Osteoblast (primary cell): ENCODE data around the gene KIRREL3. TPM values are rescaled to one million over a fixed set of nuclear protein-coding genes. Genes with fewer than 3 reads are reported as not detected.

Experiments
- DNase-seq: peaks from one replicate; pipeline ENCODE4 v3.0.0; 2011; ENCODE audit warnings: low spot score, mixed read lengths; ENCODE audit not compliant: insufficient read length; ENCODE audit errors: missing footprints
- H2AFZ ChIP-seq: 2 replicates; pipeline ENCODE4 v1.6.0; 2011; ENCODE audit warnings: mild to moderate bottlenecking, low read length
- H3K27ac ChIP-seq: 2 replicates; pipeline ENCODE4 v1.5.1; 2011; ENCODE audit warnings: mild to moderate bottlenecking, low read depth, low read length, moderate library complexity
- H3K27me3 ChIP-seq: 2 replicates; pipeline ENCODE4 v1.6.0; 2012; ENCODE audit warnings: mild to moderate bottlenecking, control low read depth, inconsistent platforms, low read length, moderate library complexity; ENCODE audit not compliant: insufficient read depth
- H3K36me3 ChIP-seq: 2 replicates; pipeline ENCODE4 v1.5.1; 2011; ENCODE audit warnings: mild to moderate bottlenecking, low read length, control low read depth, moderate library complexity; ENCODE audit not compliant: insufficient read depth
- H3K4me1 ChIP-seq: 2 replicates; pipeline ENCODE4 v1.5.1; 2011; ENCODE audit warnings: mild to moderate bottlenecking, low read length, control low read depth, moderate library complexity; ENCODE audit not compliant: insufficient read depth
- H3K4me2 ChIP-seq: 2 replicates; pipeline ENCODE4 v1.6.0; 2011; ENCODE audit warnings: mild to moderate bottlenecking, low read length; ENCODE audit not compliant: insufficient read depth
- H3K4me3 ChIP-seq: fragments of 200-600 bp; sonication (generic); 3 replicates; pipeline ENCODE4 v1.5.1; 2012; ENCODE audit warnings: mild to moderate bottlenecking, low read length, inconsistent platforms; ENCODE audit not compliant: insufficient read depth
- H3K79me2 ChIP-seq: 2 replicates; pipeline ENCODE4 v1.6.0; 2012; ENCODE audit warnings: mild to moderate bottlenecking, low read length, control low read depth, inconsistent platforms; ENCODE audit not compliant: insufficient read depth
- H3K9me3 ChIP-seq: 2 replicates; pipeline ENCODE4 v1.5.1; 2011; ENCODE audit warnings: low read depth, low read length, control low read depth
- H4K20me1 ChIP-seq: 2 replicates; pipeline ENCODE4 v1.6.0; 2012; ENCODE audit warnings: mild to moderate bottlenecking, low read length, control low read depth; ENCODE audit not compliant: insufficient read depth
- CTCF ChIP-seq: IDR thresholded peaks from 2 replicates; pipeline ENCODE4 v1.5.1; 2011; ENCODE audit warnings: mild to moderate bottlenecking, low read depth, low read length, moderate library complexity; ENCODE audit errors: extremely low read depth
- total RNA-seq: library from RNA; depleted of rRNA; stranded (reverse); fragments of >200 nt; gene quantifications from 2 replicates; pipeline ENCODE4 v1.2.3, GENCODE V29; 2012

Gene KIRREL3
- total RNA-seq, 1 donor = 3.6 TPM

DNA sequence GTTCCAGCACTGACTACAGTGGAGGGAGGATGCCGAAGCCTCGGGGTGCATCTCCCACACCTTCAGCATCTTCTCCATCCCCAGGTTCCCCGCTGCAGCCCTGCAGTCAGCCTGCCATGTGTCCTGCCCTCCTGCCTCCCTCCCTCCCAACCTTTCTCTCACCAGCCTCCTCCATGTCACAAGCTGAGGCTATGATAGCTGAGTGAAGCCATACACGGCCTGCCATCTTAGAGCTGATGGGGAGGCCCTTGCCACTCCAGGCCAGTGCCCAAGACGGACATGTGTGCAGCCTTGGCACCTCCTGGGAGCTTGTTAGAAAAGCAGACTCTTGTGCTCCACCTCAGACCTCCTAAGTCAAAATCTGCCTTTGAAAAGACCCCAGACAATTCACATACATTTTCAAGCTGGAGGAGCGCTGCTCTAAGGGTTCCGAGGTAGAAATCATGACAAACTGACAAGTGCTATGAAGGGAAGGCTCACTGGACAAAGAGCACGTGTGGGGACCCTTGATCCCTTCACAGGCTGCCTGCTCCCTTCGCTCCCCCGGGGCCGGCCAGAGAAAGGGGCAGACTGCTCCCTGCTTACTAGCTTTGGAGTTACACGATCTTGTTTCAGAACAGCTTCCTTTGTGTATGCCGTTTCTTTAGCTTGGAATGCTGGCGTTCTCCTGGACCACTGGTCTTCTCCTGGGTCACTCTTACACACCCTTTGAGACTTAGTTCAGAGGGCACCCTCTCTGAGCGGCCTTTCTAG is 521.2 kb downstream of the KIRREL3 start:
- no peaks in the 10 kb centered on the region for H4K20me1 ChIP-seq
- no peaks in the 10 kb centered on the region for H3K27me3 ChIP-seq
- no peak for DNase-seq
- no peaks in the 10 kb centered on the region for H3K9me3 ChIP-seq
- TF ChIP-seq CTCF = no peak
- H2AFZ ChIP-seq = no peak overlapping the region
- H3K79me2 ChIP-seq = no peaks in the 10 kb centered on the region
- no peak overlapping the region for H3K4me3 ChIP-seq
- H3K36me3 ChIP-seq = no peaks in the 10 kb centered on the region
- H3K4me1 ChIP-seq = peaks cover 5% of the 10 kb centered on the region
- H3K4me2 ChIP-seq = no peak overlapping the region
- H3K27ac ChIP-seq = no peak overlapping the region

- Histone ChIP-seq H3K79me2 (no peaks in the 10 kb centered on the region), H3K4me2 (no peak overlapping the region), H4K20me1 (no peaks in the 10 kb centered on the region), H3K27ac (no peak overlapping the region), H3K9me3 (no peaks in the 10 kb centered on the region), H3K4me3 (no peak overlapping the region), H3K4me1 (peaks cover 5% of the 10 kb centered on the region), H2AFZ (no peak overlapping the region), H3K27me3 (no peaks in the 10 kb centered on the region), H3K36me3 (no peaks in the 10 kb centered on the region)
- TF ChIP-seq CTCF = no peak
- no peak for DNase-seq
Observed at GRCh38 chr11:126478466-126478865, 522.1 kb downstream of the KIRREL3 start.

DNA sequence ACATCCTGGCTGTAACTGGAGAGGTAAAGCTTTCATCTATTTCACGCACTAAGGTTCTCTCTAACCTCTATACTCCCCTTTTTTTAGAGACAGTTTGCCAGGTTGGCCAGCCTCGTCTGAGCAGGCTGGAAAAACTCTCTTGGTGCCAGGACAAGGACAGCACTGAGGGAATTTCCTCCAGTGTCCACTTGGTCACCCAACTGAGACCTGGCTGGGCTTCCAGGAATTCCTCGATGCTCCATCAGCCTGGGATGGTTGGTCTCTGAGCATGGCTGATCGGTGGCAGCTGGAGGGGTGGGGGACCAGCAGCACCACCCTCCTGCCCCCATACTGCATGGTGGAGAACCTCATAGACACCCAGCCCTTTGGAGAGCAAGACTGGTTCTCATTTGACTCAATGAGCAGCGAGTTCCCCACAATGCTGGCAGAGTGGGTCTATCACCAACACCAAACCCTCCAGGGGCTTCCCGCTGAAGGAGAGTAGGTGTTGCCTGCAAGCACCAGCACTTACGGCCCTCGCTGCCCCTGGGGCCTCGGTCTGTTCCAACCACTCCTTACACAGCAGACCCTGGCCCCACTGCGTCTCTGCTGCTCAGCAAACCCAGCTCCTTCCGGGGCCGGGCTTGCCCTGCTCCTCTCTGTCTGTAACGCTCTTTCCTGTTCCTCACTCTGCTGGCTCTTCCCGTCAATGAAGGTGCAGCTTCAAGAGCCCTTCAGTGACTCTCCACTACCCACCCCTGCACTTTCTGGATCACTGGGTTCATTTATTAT is 522.9 kb downstream of the KIRREL3 start:
- Histone ChIP-seq H3K4me1 (peaks cover 5% of the 10 kb centered on the region), H3K27ac (no peak overlapping the region), H3K4me3 (no peak overlapping the region), H3K27me3 (no peaks in the 10 kb centered on the region), H3K4me2 (no peak overlapping the region), H3K79me2 (no peaks in the 10 kb centered on the region), H2AFZ (no peak overlapping the region), H3K36me3 (no peaks in the 10 kb centered on the region), H3K9me3 (no peaks in the 10 kb centered on the region), H4K20me1 (no peaks in the 10 kb centered on the region)
- no peak for TF ChIP-seq CTCF
- no peak for DNase-seq

GRCh38 chr11:126476977-126477376 is 523.6 kb downstream of the KIRREL3 start:
- no peak overlapping the region for H3K4me3 ChIP-seq

More at GRCh38 chr11:126476977-126477376, 523.6 kb downstream of the KIRREL3 start:
- Histone ChIP-seq H3K79me2 (no peaks in the 10 kb centered on the region), H3K4me2 (no peak overlapping the region), H3K27me3 (no peaks in the 10 kb centered on the region), H2AFZ (no peak overlapping the region), H3K9me3 (no peaks in the 10 kb centered on the region), H3K36me3 (no peaks in the 10 kb centered on the region), H4K20me1 (no peaks in the 10 kb centered on the region), H3K27ac (no peak overlapping the region), H3K4me1 (peaks cover 5% of the 10 kb centered on the region)
- no peak for TF ChIP-seq CTCF
- DNase-seq = no peak
